Measurements from ENCODE around the gene PPFIA2.

- no peak for TF ChIP-seq MAX (IDR thresholded peaks at IDR 0.05)
- no peak for TF ChIP-seq TAF1 (IDR thresholded peaks at IDR 0.05; ENCODE audit: low read depth)
These were observed 75.3 kb downstream of the PPFIA2 start for GRCh38 chr12:81683881-81684280.
